HepG2 (cell line): ENCODE data around the gene XKR7. TPM values are rescaled to one million over a fixed set of nuclear protein-coding genes. Genes with fewer than 3 reads are reported as not detected.
A peak's percentile ranks its signal among the peaks of the same experiment; 100 is the strongest.

Experiments
- AHR ChIP-seq: IDR thresholded peaks from 2 replicates; pipeline ENCODE4 v1.6.1; 2018; ENCODE audit warnings: missing genetic modification reagents, missing compliant biosample characterization
- DNMT1 ChIP-seq: sonication (generic); formaldehyde crosslinking; IDR thresholded peaks from 2 replicates; pipeline ENCODE4 v1.5.1; 2020; ENCODE audit warnings: mild to moderate bottlenecking, missing genetic modification reagents
- DZIP1 ChIP-seq: sonication (generic); formaldehyde crosslinking; IDR thresholded peaks from 2 replicates; pipeline ENCODE4 v1.5.0; 2020; ENCODE audit warnings: mild to moderate bottlenecking, missing genetic modification reagents
- ERF ChIP-seq: IDR thresholded peaks from 2 replicates; pipeline ENCODE4 v1.6.1; 2018; ENCODE audit warnings: missing biosample characterization, missing genetic modification reagents
- MEIS1 ChIP-seq: sonication (generic); formaldehyde crosslinking; IDR thresholded peaks from 2 replicates; pipeline ENCODE4 v1.9.0; 2021; ENCODE audit warnings: mild to moderate bottlenecking, missing genetic modification reagents, moderate library complexity, borderline replicate concordance
- MLLT10 ChIP-seq: sonication (generic); formaldehyde crosslinking; IDR thresholded peaks from 2 replicates; pipeline ENCODE4 v1.4.0; 2020; ENCODE audit warnings: missing genetic modification reagents
- PCBP2 ChIP-seq: fragments of 200-400 bp; formaldehyde crosslinking; optimal IDR thresholded peaks from 2 replicates; pipeline ENCODE3; 2018; ENCODE audit warnings: low read length, low read depth; ENCODE audit not compliant: poor library complexity, severe bottlenecking
- PITX1 ChIP-seq: sonication (generic); formaldehyde crosslinking; IDR thresholded peaks from 2 replicates; pipeline ENCODE4 v1.5.1; 2020; ENCODE audit warnings: mild to moderate bottlenecking, missing genetic modification reagents
- SP4 ChIP-seq: sonication (generic); formaldehyde crosslinking; IDR thresholded peaks from 2 replicates; pipeline ENCODE4 v1.8.1; 2023; ENCODE audit warnings: mild to moderate bottlenecking, missing genetic modification reagents
- STAT6 ChIP-seq: sonication (generic); formaldehyde crosslinking; IDR thresholded peaks from 2 replicates; pipeline ENCODE4 v1.4.0; 2020; ENCODE audit warnings: missing genetic modification reagents, mild to moderate bottlenecking, borderline replicate concordance
- WIZ ChIP-seq: sonication (generic); formaldehyde crosslinking; IDR thresholded peaks from 2 replicates; pipeline ENCODE4 v1.5.1; 2020; ENCODE audit warnings: mild to moderate bottlenecking, missing genetic modification reagents
- ZFP36 ChIP-seq: fragments of 150-350 bp; IDR thresholded peaks from 2 replicates; pipeline ENCODE4 v1.6.1; 2018; ENCODE audit warnings: borderline replicate concordance, low read length, low read depth; ENCODE audit not compliant: partially characterized antibody
- ZNF292 ChIP-seq: sonication (generic); formaldehyde crosslinking; IDR thresholded peaks from 2 replicates; pipeline ENCODE4 v1.8.1; 2022; ENCODE audit warnings: mild to moderate bottlenecking, low read depth, missing genetic modification reagents, borderline replicate concordance
- ZNF512 ChIP-seq: sonication (generic); formaldehyde crosslinking; IDR thresholded peaks from 2 replicates; pipeline ENCODE4 v1.4.0; 2020; ENCODE audit warnings: mild to moderate bottlenecking, missing genetic modification reagents
- ZNF660 ChIP-seq: sonication (generic); formaldehyde crosslinking; IDR thresholded peaks from 2 replicates; pipeline ENCODE4 v1.5.1; 2020; ENCODE audit warnings: mild to moderate bottlenecking, low read depth, missing genetic modification reagents, borderline replicate concordance
- polyA plus RNA-seq, 8 experiments: library from polyadenylated mRNA; depleted of rRNA in 3 of 8; stranded (reverse) in 7 of 8; unstranded in 1 of 8; fragments of >200 nt; fragmentation: Illumina TruSeq in 4 of 8; extraction: Trizol in 4 of 8; gene quantifications; 2 replicates each; pipeline versions ENCODE4 v1.2.1 to v1.2.3, GENCODE V29; 2011 to 2016; ENCODE audit warnings: low read depth in 4 of 8, missing spikeins in 1 of 8, mixed read lengths in 1 of 8; ENCODE audit not compliant: insufficient read depth in 1 of 8
- total RNA-seq, 5 experiments: library from RNA; depleted of rRNA; stranded (reverse); fragments of >200 nt; fragmentation: Illumina TruSeq; extraction: Trizol; gene quantifications; 2 replicates each; pipeline ENCODE4 v1.2.3, GENCODE V29; 2016; ENCODE audit warnings: low read depth in 1 of 5

XKR7 gene
- total and polyA plus RNA-seq, 2 of the 13 experiments (the other 11 are each of a cell fraction or from before 2014, with no cell fraction given): not detected

- TF ChIP-seq MEIS1 (0 out of 2 replicates have a peak, but pooled peaks have one; percentile 71), DNMT1 (CRISPR knock-in tag) (peak; percentile 55; the same call in 1 of the 2 replicates), PITX1 (CRISPR knock-in tag) (peak; percentile 89), MLLT10 (CRISPR knock-in tag) (no peak), SP4 (CRISPR knock-in tag) (peak; percentile 61; the same call in 1 of the 2 replicates), WIZ (CRISPR knock-in tag) (0 out of 2 replicates have a peak, but pooled peaks have one; percentile 28), ZFP36 (no peak), ERF (CRISPR knock-in tag) (peak; percentile 76; the same call in 1 of the 2 replicates), AHR (CRISPR knock-in tag) (peak; percentile 38; the same call in 1 of the 2 replicates), STAT6 (CRISPR knock-in tag) (no peak), DZIP1 (CRISPR knock-in tag) (no peak), ZNF512 (CRISPR knock-in tag) (peak; percentile 88; the same call in 1 of the 2 replicates), ZNF292 (CRISPR knock-in tag) (peak; percentile 99), PCBP2 (no peak), ZNF660 (CRISPR knock-in tag) (peak; percentile 66; the same call in 1 of the 2 replicates)
These were observed 60.9 kb downstream of the XKR7 start (continued) for GRCh38 chr20:32028647-32029372.
